Liver (tissue), 3 donors: ENCODE measurements around the gene CST9.

Source experiments
- CTCF ChIP-seq: fragments of 150-350 bp; IDR thresholded peaks from 2 replicates; pipeline ENCODE4 v1.5.1; 2017; ENCODE audit warnings: improper control_type of control experiment, low read depth, low read length; ENCODE audit not compliant: missing input control
- EGR1 ChIP-seq, 2 donors: IDR thresholded peaks; 2 replicates each; pipeline ENCODE4 v1.6.1; 2016 to 2018; ENCODE audit warnings: antibody characterized with exemption in 2 of 2, low read depth in 2 of 2
- GABPA ChIP-seq, 2 donors: IDR thresholded peaks in 1 of 2; conservative IDR thresholded peaks in 1 of 2; 2 replicates each; pipeline ENCODE4 v1.6.1; 2016; ENCODE audit warnings: antibody characterized with exemption in 2 of 2, mild to moderate bottlenecking in 1 of 2, moderate library complexity in 1 of 2
- HNF4G ChIP-seq: IDR thresholded peaks from 2 replicates; pipeline ENCODE4 v1.6.1; 2016; ENCODE audit warnings: antibody characterized with exemption
- JUND ChIP-seq, 2 donors: IDR thresholded peaks; 2 replicates each; pipeline ENCODE4 v1.6.1; 2016; ENCODE audit warnings: antibody characterized with exemption in 2 of 2
- MAX ChIP-seq: IDR thresholded peaks from 2 replicates; pipeline ENCODE4 v1.6.1; 2016; ENCODE audit warnings: antibody characterized with exemption
- RAD21 ChIP-seq, 2 donors: IDR thresholded peaks; 2 replicates each; pipeline ENCODE4 v1.6.1; 2016; ENCODE audit warnings: antibody characterized with exemption in 2 of 2, mild to moderate bottlenecking in 2 of 2
- REST ChIP-seq: IDR thresholded peaks from 2 replicates; pipeline ENCODE4 v1.6.1; 2016; ENCODE audit warnings: antibody characterized with exemption, mild to moderate bottlenecking
- SP1 ChIP-seq: IDR thresholded peaks from 2 replicates; pipeline ENCODE4 v1.6.1; 2018; ENCODE audit warnings: antibody characterized with exemption, mild to moderate bottlenecking
- TAF1 ChIP-seq: conservative IDR thresholded peaks from 2 replicates; pipeline ENCODE4 v1.6.1; 2016; ENCODE audit warnings: antibody characterized with exemption, mild to moderate bottlenecking
- YY1 ChIP-seq: IDR thresholded peaks from 2 replicates; pipeline ENCODE4 v1.6.1; 2016; ENCODE audit warnings: antibody characterized with exemption, mild to moderate bottlenecking
- ZBTB33 ChIP-seq: IDR thresholded peaks from 2 replicates; pipeline ENCODE4 v1.6.1; 2016; ENCODE audit warnings: antibody characterized with exemption
- donor health status: healthy.
- donor health status: healthy.

- TF ChIP-seq REST: no peak
- no peak for TF ChIP-seq RAD21 (IDR thresholded peaks at IDR 0.05)
- TF ChIP-seq JUND (IDR thresholded peaks at IDR 0.05): no peak
- no peak for TF ChIP-seq CTCF
- no peak for TF ChIP-seq MAX
- no peak for TF ChIP-seq EGR1 (IDR thresholded peaks at IDR 0.05; ENCODE audit: low read depth in 2 of 2)
- TF ChIP-seq HNF4G: no peak
- no peak for TF ChIP-seq YY1
- no peak for TF ChIP-seq GABPA (IDR thresholded peaks at IDR 0.05 in 1 of 2, conservative IDR thresholded peaks at IDR 0.05 in 1 of 2)
- no peak for TF ChIP-seq TAF1
- no peak for TF ChIP-seq ZBTB33
- no peak for TF ChIP-seq SP1
These were observed 23.4 kb downstream of the CST9 start for GRCh38 chr20:23582293-23582692.
